ENCODE results near the gene JAM3. TPM values are rescaled to one million over a fixed set of nuclear protein-coding genes. Genes with fewer than 3 reads are reported as not detected.

JAM3 gene
- polyA plus RNA-seq, 1 of the 3 experiments (the other 2 are of a cell fraction) = 56.8 TPM

DNA sequence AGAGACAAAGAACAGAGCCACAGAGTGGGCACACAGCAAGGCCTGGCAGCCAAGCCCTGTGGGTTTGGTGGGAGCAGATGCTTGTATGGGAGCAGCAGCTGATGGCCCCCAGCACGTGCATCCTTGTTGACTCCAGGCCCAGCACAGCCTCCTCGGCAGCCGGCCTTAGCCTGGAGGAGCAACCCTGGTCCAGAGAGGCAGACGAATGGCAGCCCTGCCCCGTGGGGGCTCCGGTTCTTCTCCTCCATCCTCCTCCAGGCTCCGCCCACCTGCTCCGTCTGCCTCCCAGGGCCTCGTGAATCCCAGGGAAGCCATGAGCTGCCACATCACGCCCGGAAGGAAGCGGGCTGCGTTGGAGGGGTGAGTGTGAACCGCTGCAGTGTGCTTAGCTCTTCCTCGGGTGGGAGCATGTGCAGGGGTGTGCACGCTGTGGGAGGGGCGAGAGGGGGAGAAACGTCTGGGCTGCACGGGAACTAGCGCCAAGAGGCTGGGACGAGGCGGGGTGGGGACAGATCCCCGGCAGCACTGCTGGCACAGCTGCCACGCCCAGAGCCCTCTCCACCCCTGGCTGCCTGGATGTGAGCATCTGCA, 36.3 kb upstream of the JAM3 start:
- DNase-seq = no peak
- H3K27me3 ChIP-seq (ENCODE audit: insufficient read depth) = peaks cover 4% of the 10 kb centered on the region; the same call in 1 of the 2 replicates
- H2AFZ ChIP-seq (ENCODE audit: low read depth) = no peak overlapping the region
- H4K20me1 ChIP-seq (ENCODE audit: insufficient read depth) = no peaks in the 10 kb centered on the region
- no peak for TF ChIP-seq POLR2AphosphoS5 (IDR thresholded peaks at IDR 0.05; ENCODE audit: low read depth, low read length)
- TF ChIP-seq RCOR1 (IDR thresholded peaks at IDR 0.05; ENCODE audit: low read length) = no peak
- TF ChIP-seq JUND (IDR thresholded peaks at IDR 0.05) = no peak
- TF ChIP-seq, protein P1, sequence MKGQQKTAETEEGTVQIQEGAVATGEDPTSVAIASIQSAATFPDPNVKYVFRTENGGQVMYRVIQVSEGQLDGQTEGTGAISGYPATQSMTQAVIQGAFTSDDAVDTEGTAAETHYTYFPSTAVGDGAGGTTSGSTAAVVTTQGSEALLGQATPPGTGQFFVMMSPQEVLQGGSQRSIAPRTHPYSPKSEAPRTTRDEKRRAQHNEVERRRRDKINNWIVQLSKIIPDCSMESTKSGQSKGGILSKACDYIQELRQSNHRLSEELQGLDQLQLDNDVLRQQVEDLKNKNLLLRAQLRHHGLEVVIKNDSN (IDR thresholded peaks at IDR 0.05; ENCODE audit: borderline replicate concordance, low read depth) = no peak
- TF ChIP-seq, protein P2, sequence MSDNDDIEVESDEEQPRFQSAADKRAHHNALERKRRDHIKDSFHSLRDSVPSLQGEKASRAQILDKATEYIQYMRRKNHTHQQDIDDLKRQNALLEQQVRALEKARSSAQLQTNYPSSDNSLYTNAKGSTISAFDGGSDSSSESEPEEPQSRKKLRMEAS (IDR thresholded peaks at IDR 0.05; ENCODE audit: low read depth) = no peak
- TF ChIP-seq, protein P3, sequence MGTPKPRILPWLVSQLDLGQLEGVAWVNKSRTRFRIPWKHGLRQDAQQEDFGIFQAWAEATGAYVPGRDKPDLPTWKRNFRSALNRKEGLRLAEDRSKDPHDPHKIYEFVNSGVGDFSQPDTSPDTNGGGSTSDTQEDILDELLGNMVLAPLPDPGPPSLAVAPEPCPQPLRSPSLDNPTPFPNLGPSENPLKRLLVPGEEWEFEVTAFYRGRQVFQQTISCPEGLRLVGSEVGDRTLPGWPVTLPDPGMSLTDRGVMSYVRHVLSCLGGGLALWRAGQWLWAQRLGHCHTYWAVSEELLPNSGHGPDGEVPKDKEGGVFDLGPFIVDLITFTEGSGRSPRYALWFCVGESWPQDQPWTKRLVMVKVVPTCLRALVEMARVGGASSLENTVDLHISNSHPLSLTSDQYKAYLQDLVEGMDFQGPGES (IDR thresholded peaks at IDR 0.05; ENCODE audit: low read depth, low read length) = no peak
- TF ChIP-seq YY1 (IDR thresholded peaks at IDR 0.05; ENCODE audit: low read depth) = no peak
- no peak for TF ChIP-seq FOXJ3 (CRISPR knock-in tag; IDR thresholded peaks at IDR 0.05)
- TF ChIP-seq EP300 (IDR thresholded peaks at IDR 0.05; ENCODE audit: borderline replicate concordance in 1 of 2, low read depth in 1 of 2, low read length in 1 of 2) = no peak
- TF ChIP-seq RFX5 (IDR thresholded peaks at IDR 0.05; ENCODE audit: low read length) = no peak
- TF ChIP-seq RXRA (IDR thresholded peaks at IDR 0.05; ENCODE audit: borderline replicate concordance, low read depth) = no peak
- no peak for TF ChIP-seq GATA2 (CRISPR knock-in tag; IDR thresholded peaks at IDR 0.05)
- TF ChIP-seq GABPA (IDR thresholded peaks at IDR 0.05; ENCODE audit: low read depth) = no peak
- TF ChIP-seq, protein P4, sequence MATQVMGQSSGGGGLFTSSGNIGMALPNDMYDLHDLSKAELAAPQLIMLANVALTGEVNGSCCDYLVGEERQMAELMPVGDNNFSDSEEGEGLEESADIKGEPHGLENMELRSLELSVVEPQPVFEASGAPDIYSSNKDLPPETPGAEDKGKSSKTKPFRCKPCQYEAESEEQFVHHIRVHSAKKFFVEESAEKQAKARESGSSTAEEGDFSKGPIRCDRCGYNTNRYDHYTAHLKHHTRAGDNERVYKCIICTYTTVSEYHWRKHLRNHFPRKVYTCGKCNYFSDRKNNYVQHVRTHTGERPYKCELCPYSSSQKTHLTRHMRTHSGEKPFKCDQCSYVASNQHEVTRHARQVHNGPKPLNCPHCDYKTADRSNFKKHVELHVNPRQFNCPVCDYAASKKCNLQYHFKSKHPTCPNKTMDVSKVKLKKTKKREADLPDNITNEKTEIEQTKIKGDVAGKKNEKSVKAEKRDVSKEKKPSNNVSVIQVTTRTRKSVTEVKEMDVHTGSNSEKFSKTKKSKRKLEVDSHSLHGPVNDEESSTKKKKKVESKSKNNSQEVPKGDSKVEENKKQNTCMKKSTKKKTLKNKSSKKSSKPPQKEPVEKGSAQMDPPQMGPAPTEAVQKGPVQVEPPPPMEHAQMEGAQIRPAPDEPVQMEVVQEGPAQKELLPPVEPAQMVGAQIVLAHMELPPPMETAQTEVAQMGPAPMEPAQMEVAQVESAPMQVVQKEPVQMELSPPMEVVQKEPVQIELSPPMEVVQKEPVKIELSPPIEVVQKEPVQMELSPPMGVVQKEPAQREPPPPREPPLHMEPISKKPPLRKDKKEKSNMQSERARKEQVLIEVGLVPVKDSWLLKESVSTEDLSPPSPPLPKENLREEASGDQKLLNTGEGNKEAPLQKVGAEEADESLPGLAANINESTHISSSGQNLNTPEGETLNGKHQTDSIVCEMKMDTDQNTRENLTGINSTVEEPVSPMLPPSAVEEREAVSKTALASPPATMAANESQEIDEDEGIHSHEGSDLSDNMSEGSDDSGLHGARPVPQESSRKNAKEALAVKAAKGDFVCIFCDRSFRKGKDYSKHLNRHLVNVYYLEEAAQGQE (IDR thresholded peaks at IDR 0.05; ENCODE audit: low read depth, low read length) = no peak
- no peak for TF ChIP-seq ELF1 (IDR thresholded peaks at IDR 0.05)
- no peak overlapping the region for H3K9ac ChIP-seq
- H3K36me3 ChIP-seq (replicated peaks in 1 of 2; ENCODE audit: control insufficient read depth in 1 of 2, insufficient read depth in 2 of 2, low read length in 1 of 2) = no peaks in the 10 kb centered on the region
- H3K4me1 ChIP-seq (ENCODE audit: control insufficient read depth in 1 of 2, insufficient read depth in 2 of 2, low read depth in 1 of 2, low read length in 1 of 2) = peaks cover 13 to 49% of the 10 kb centered on the region in 2 experiments
- WGBS (ENCODE audit: low lambda C conversion rate) = 86% methylated on average over 9 of the region's 24 CpGs
- CTCF ChIA-PET = interaction anchor here (1.2 to 3.4 kb wide), 5 partner anchors 13 to 118 kb away, joined by 3 to 31 read pairs (median 5); no protein-coding TSS in a partner anchor
- H3K9me2 ChIP-seq = no peaks in the 10 kb centered on the region
- no peak overlapping the region for H3K4me2 ChIP-seq
- peak overlapping the region in 1 of 2 experiments; percentile 95; a peak in 1 of 4 replicates for H3K27ac ChIP-seq (ENCODE audit: low read depth in 2 of 2, low read length in 1 of 2)
- no peaks in the 10 kb centered on the region for H3K9me3 ChIP-seq
- no peaks in the 10 kb centered on the region for H3K79me2 ChIP-seq (ENCODE audit: insufficient read depth)
- POLR2A ChIA-PET = interaction anchor here (0.7 to 6.4 kb wide), 4 partner anchors 66 to 96 kb away, joined by 3 to 69 read pairs (median 4); no protein-coding TSS in a partner anchor
- H3K4me3 ChIP-seq (ENCODE audit: low read depth in 2 of 2, low read length in 1 of 2) = no peak overlapping the region
- peaks cover 5% of the 10 kb centered on the region for H3F3A ChIP-seq (replicated peaks; ENCODE audit: insufficient read depth)
